Esophagus muscularis mucosa (tissue), 4 donors: Measurements from ENCODE around the gene ABCC3. TPM values are rescaled to one million over a fixed set of nuclear protein-coding genes. Genes with fewer than 3 reads are reported as not detected.

Source experiments
- DNase-seq: peaks from one replicate; pipeline ENCODE4 v3.0.0-alpha.2; 2017; ENCODE audit errors: extremely low spot score
- H3K27ac ChIP-seq, 4 donors: fragments of 200-600 bp; sonication (generic); replicated peaks in 1 of 4; 1 replicate in 3 of 4; 2 replicates in 1 of 4; pipeline ENCODE4 v1.5.1; 2016 to 2019; ENCODE audit warnings: mild to moderate bottlenecking in 1 of 4
- H3K27me3 ChIP-seq, 4 donors: fragments of 200-600 bp; sonication (generic); one replicate each; pipeline versions ENCODE4 v1.5.1 to v1.6.0; 2016 to 2019
- H3K36me3 ChIP-seq, 4 donors: fragments of 200-600 bp; sonication (generic); one replicate each; pipeline ENCODE4 v1.5.1; 2016 to 2019
- H3K4me1 ChIP-seq, 4 donors: fragments of 200-600 bp; sonication (generic); one replicate each; pipeline ENCODE4 v1.5.1; 2016 to 2019
- H3K4me3 ChIP-seq, 4 donors: fragments of 200-600 bp; sonication (generic); 1 replicate in 2 of 4; 2 replicates in 2 of 4; pipeline ENCODE4 v1.5.1; 2016 to 2019; ENCODE audit warnings: mild to moderate bottlenecking in 4 of 4, moderate library complexity in 1 of 4
- H3K9me3 ChIP-seq, 4 donors: fragments of 200-600 bp; sonication (generic); 1 replicate in 3 of 4; 2 replicates in 1 of 4; pipeline ENCODE4 v1.5.1; 2016 to 2019
- EP300 ChIP-seq: sonication (generic); formaldehyde crosslinking; IDR thresholded peaks from one replicate; pipeline ENCODE4 v1.6.1; 2017; ENCODE audit warnings: antibody characterized with exemption
- POLR2A ChIP-seq: fragments of 450-650 bp; IDR thresholded peaks from one replicate; pipeline ENCODE4 v1.6.1; 2017; ENCODE audit warnings: antibody characterized with exemption, moderate library complexity, mild to moderate bottlenecking, low read depth
- POLR2AphosphoS5 ChIP-seq, 2 donors: sonication (generic); formaldehyde crosslinking; IDR thresholded peaks; one replicate each; pipeline ENCODE4 v1.6.1; 2017; ENCODE audit warnings: antibody characterized with exemption in 2 of 2
- WGBS: methylation state at CpG from one replicate; pipeline ENCODE4 v1.1.5; 2018; 5-methylcytosine and 5-hydroxymethylcytosine counted together
- intact Hi-C: fragments of 100-400 bp; cut with DNase I; formaldehyde crosslinking; loops from one replicate; pipeline ENCODE4 v1.15.1; 2023
- total RNA-seq, 4 donors: library from RNA; depleted of rRNA; stranded (reverse); fragments of >200 nt; gene quantifications; one replicate each; pipeline versions ENCODE4 v1.1.0 to v1.2.1, GENCODE V29; 2016
- TF ChIP-seq, protein P1 (sequence below), 3 experiments: fragments of 200-600 bp in 2 of 3; fragments of 450-650 bp in 1 of 3; sonication (generic) in 2 of 3; IDR thresholded peaks; one replicate each; pipeline ENCODE4 v1.5.1; 2017 to 2019; ENCODE audit warnings: antibody characterized with exemption in 3 of 3, mild to moderate bottlenecking in 2 of 3, moderate library complexity in 1 of 3

ABCC3 gene
- total RNA-seq, 4 donors from 2014 or later = 0.50 to 2.9 (median 1.9) TPM

GRCh38 chr17:50586421-50587247 is 48.0 kb upstream of the ABCC3 start:
- Histone ChIP-seq H3K27me3 (no peaks in the 10 kb centered on the region), H3K27ac (no peak overlapping the region), H3K4me1 (peaks cover 19 to 27% (median 24%) of the 10 kb centered on the region in 4 donors), H3K9me3 (no peaks in the 10 kb centered on the region), H3K4me3 (no peak overlapping the region), H3K36me3 (no peaks in the 10 kb centered on the region)
- 94% methylated on average over 6 of the region's 9 CpGs for WGBS
- TF ChIP-seq, protein P1, sequence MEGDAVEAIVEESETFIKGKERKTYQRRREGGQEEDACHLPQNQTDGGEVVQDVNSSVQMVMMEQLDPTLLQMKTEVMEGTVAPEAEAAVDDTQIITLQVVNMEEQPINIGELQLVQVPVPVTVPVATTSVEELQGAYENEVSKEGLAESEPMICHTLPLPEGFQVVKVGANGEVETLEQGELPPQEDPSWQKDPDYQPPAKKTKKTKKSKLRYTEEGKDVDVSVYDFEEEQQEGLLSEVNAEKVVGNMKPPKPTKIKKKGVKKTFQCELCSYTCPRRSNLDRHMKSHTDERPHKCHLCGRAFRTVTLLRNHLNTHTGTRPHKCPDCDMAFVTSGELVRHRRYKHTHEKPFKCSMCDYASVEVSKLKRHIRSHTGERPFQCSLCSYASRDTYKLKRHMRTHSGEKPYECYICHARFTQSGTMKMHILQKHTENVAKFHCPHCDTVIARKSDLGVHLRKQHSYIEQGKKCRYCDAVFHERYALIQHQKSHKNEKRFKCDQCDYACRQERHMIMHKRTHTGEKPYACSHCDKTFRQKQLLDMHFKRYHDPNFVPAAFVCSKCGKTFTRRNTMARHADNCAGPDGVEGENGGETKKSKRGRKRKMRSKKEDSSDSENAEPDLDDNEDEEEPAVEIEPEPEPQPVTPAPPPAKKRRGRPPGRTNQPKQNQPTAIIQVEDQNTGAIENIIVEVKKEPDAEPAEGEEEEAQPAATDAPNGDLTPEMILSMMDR (IDR thresholded peaks at IDR 0.05) = no peak
- TF ChIP-seq EP300 (no peak), POLR2A (no peak), POLR2AphosphoS5 (IDR thresholded peaks at IDR 0.05) (no peak)
- DNase-seq = no peak
- intact Hi-C loops = no loop called here

DNA sequence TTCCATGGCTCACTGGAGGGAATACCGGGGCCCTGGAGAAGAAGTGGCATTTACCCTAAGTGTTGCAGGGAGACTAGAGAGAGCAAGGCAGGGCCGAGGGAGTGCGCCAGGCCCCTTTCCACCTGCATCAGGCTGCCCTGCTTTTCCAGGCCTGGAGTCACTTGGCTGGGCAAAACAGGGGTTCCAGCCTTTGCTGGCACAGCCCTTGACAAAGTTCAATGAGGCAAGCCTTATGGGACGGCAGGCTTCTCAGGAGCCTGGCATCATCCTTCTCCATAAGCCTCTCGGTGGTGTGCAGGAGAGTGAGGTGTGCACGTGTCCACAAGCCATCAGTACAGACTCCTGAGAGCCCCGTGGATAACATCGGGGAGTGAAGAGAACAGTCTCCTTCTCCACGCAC is 47.1 kb upstream of the ABCC3 start:
- no peak overlapping the region for H3K27ac ChIP-seq
- no peaks in the 10 kb centered on the region for H3K9me3 ChIP-seq
- no peak overlapping the region for H3K4me3 ChIP-seq
- TF ChIP-seq, protein P1 (IDR thresholded peaks at IDR 0.05) = no peak
- TF ChIP-seq POLR2A = no peak
- TF ChIP-seq POLR2AphosphoS5 (IDR thresholded peaks at IDR 0.05) = no peak
- TF ChIP-seq EP300 = no peak
- 84% methylated on average over 7 of the region's 9 CpGs for WGBS
- H3K27me3 ChIP-seq = no peaks in the 10 kb centered on the region
- no peaks in the 10 kb centered on the region for H3K36me3 ChIP-seq
- intact Hi-C loops = no loop called here
- H3K4me1 ChIP-seq = peaks cover 19 to 27% (median 24%) of the 10 kb centered on the region in 4 donors
- no peak for DNase-seq

- H3K4me1 ChIP-seq = peaks cover 19 to 27% (median 24%) of the 10 kb centered on the region in 4 donors
- intact Hi-C loops = no loop called here
- H3K4me3 ChIP-seq = no peak overlapping the region
Observed at GRCh38 chr17:50588391-50589049, 46.2 kb upstream of the ABCC3 start.

DNA sequence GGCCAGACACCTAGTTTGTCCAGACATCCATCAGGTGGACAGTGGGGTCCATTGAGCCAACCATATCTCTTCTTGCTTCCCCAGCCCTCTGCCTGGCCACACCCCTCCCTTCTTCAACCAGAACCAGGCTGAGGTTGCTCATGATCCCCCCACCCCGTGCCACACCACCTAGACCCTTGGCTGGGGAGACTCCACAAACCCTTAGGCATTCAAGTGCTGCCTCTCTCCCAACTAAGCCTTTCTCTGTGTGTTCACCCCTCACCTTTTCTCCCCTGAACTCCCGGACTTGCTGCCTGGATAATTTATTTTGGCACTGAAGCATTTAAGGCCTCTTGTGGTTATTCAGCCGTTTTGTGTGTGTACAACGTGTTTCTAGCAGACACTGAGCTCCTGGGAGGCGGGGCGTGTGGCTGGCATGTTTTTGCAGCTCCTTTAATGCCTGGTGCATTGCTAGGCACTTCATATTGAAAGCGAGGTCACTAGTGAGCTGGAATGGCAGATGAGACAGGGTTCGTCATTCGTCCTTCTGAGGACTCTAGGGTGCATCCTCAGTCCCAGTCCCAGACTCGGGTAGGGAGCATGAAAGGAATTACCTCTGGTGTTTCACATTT is 45.5 kb upstream of the ABCC3 start:
- no peak overlapping the region for H3K4me3 ChIP-seq
- WGBS = 63% methylated on average over 9 of the region's 10 CpGs
- no peak overlapping the region for H3K27ac ChIP-seq
- no peak for TF ChIP-seq POLR2A
- no peak for TF ChIP-seq POLR2AphosphoS5 (IDR thresholded peaks at IDR 0.05)
- TF ChIP-seq, protein P1 (IDR thresholded peaks at IDR 0.05) = no peak
- TF ChIP-seq EP300 = no peak
- H3K4me1 ChIP-seq = peaks cover 19 to 27% (median 24%) of the 10 kb centered on the region in 4 donors
- H3K36me3 ChIP-seq = no peaks in the 10 kb centered on the region
- intact Hi-C loops = no loop called here
- H3K27me3 ChIP-seq = no peaks in the 10 kb centered on the region
- no peak for DNase-seq
- no peaks in the 10 kb centered on the region for H3K9me3 ChIP-seq

More at GRCh38 chr17:50588391-50589049, 46.2 kb upstream of the ABCC3 start:
- 65% methylated on average over 18 of the region's 18 CpGs for WGBS
- Histone ChIP-seq H3K27ac (no peak overlapping the region), H3K9me3 (no peaks in the 10 kb centered on the region), H3K27me3 (no peaks in the 10 kb centered on the region), H3K36me3 (no peaks in the 10 kb centered on the region)
- TF ChIP-seq, protein P1 (IDR thresholded peaks at IDR 0.05) = no peak
- no peak for TF ChIP-seq POLR2A
- TF ChIP-seq EP300 = no peak
- TF ChIP-seq POLR2AphosphoS5 (IDR thresholded peaks at IDR 0.05) = no peak
- DNase-seq = no peak
